ENCODE data around the gene MRC2.

Gene MRC2

GRCh38 chr17:62657690-62658089, 30.2 kb downstream of the MRC2 start:
- H3K27me3 Mint-ChIP-seq (ENCODE audit: low read depth), result peaks cover 79% of the 10 kb centered on the region
- H3K4me3 Mint-ChIP-seq, result no peak overlapping the region
- peaks cover 18% of the 10 kb centered on the region for H3K9me3 Mint-ChIP-seq
- H3K36me3 Mint-ChIP-seq (ENCODE audit: low read depth), result peaks cover 4% of the 10 kb centered on the region
- H3K27ac Mint-ChIP-seq, result no peak overlapping the region
- H3K4me1 Mint-ChIP-seq (ENCODE audit: low read depth), result peaks cover 13% of the 10 kb centered on the region

GRCh38 chr17:62658136-62658920, 30.9 kb downstream of the MRC2 start:
- no peak overlapping the region for H3K4me3 Mint-ChIP-seq

GRCh38 chr17:62660629-62661118, 33.2 kb downstream of the MRC2 start:
- Mint-ChIP-seq H3K4me3 (no peak overlapping the region), H3K27ac (no peak overlapping the region), H3K36me3 (ENCODE audit: low read depth) (peaks cover 4% of the 10 kb centered on the region), H3K4me1 (ENCODE audit: low read depth) (no peaks in the 10 kb centered on the region), H3K9me3 (peaks cover 18% of the 10 kb centered on the region), H3K27me3 (ENCODE audit: low read depth) (peaks cover 65% of the 10 kb centered on the region)

More at GRCh38 chr17:62658136-62658920, 30.9 kb downstream of the MRC2 start:
- Mint-ChIP-seq H3K27ac (no peak overlapping the region), H3K4me1 (ENCODE audit: low read depth) (peaks cover 9% of the 10 kb centered on the region), H3K9me3 (peaks cover 18% of the 10 kb centered on the region), H3K27me3 (ENCODE audit: low read depth) (peaks cover 80% of the 10 kb centered on the region), H3K36me3 (ENCODE audit: low read depth) (peaks cover 4% of the 10 kb centered on the region)

GRCh38 chr17:62661337-62661736, 33.9 kb downstream of the MRC2 start:
- Mint-ChIP-seq H3K36me3 (ENCODE audit: low read depth) (peaks cover 4% of the 10 kb centered on the region), H3K4me1 (ENCODE audit: low read depth) (no peaks in the 10 kb centered on the region), H3K9me3 (peaks cover 18% of the 10 kb centered on the region), H3K27me3 (ENCODE audit: low read depth) (peaks cover 58% of the 10 kb centered on the region), H3K4me3 (no peak overlapping the region), H3K27ac (no peak overlapping the region)

- no peaks in the 10 kb centered on the region for H3K4me1 Mint-ChIP-seq (ENCODE audit: low read depth)
- H3K27me3 Mint-ChIP-seq (ENCODE audit: low read depth), result peaks cover 47% of the 10 kb centered on the region
- peaks cover 4% of the 10 kb centered on the region for H3K36me3 Mint-ChIP-seq (ENCODE audit: low read depth)
- H3K4me3 Mint-ChIP-seq, result no peak overlapping the region
- no peak overlapping the region for H3K27ac Mint-ChIP-seq
- peaks cover 18% of the 10 kb centered on the region for H3K9me3 Mint-ChIP-seq
These were observed 35.4 kb downstream of the MRC2 start for GRCh38 chr17:62662855-62663254.

GRCh38 chr17:62663304-62663703, 35.8 kb downstream of the MRC2 start:
- peaks cover 4% of the 10 kb centered on the region for H3K36me3 Mint-ChIP-seq (ENCODE audit: low read depth)
- H3K4me1 Mint-ChIP-seq (ENCODE audit: low read depth), result no peaks in the 10 kb centered on the region
- H3K27me3 Mint-ChIP-seq (ENCODE audit: low read depth), result peaks cover 43% of the 10 kb centered on the region
- no peak overlapping the region for H3K27ac Mint-ChIP-seq
- peaks cover 18% of the 10 kb centered on the region for H3K9me3 Mint-ChIP-seq
- H3K4me3 Mint-ChIP-seq, result no peak overlapping the region

- H3K4me1 Mint-ChIP-seq (ENCODE audit: low read depth), result no peaks in the 10 kb centered on the region
- peaks cover 17% of the 10 kb centered on the region for H3K9me3 Mint-ChIP-seq
- H3K4me3 Mint-ChIP-seq, result no peak overlapping the region
- no peak overlapping the region for H3K27ac Mint-ChIP-seq
- peaks cover 32% of the 10 kb centered on the region for H3K27me3 Mint-ChIP-seq (ENCODE audit: low read depth)
- H3K36me3 Mint-ChIP-seq (ENCODE audit: low read depth), result peaks cover 4% of the 10 kb centered on the region
These were observed 37.1 kb downstream of the MRC2 start for GRCh38 chr17:62664336-62665120.

GRCh38 chr17:62665599-62665998, 38.1 kb downstream of the MRC2 start:
- H3K4me3 Mint-ChIP-seq, result no peak overlapping the region
- H3K27ac Mint-ChIP-seq, result no peak overlapping the region
- peaks cover 23% of the 10 kb centered on the region for H3K27me3 Mint-ChIP-seq (ENCODE audit: low read depth)
- H3K36me3 Mint-ChIP-seq (ENCODE audit: low read depth), result peaks cover 4% of the 10 kb centered on the region
- peaks cover 10% of the 10 kb centered on the region for H3K9me3 Mint-ChIP-seq
- no peaks in the 10 kb centered on the region for H3K4me1 Mint-ChIP-seq (ENCODE audit: low read depth)

GRCh38 chr17:62666061-62666800, 38.8 kb downstream of the MRC2 start:
- no peak overlapping the region for H3K4me3 Mint-ChIP-seq
- H3K27ac Mint-ChIP-seq, result no peak overlapping the region
- peaks cover 4% of the 10 kb centered on the region for H3K9me3 Mint-ChIP-seq
- no peaks in the 10 kb centered on the region for H3K4me1 Mint-ChIP-seq (ENCODE audit: low read depth)
- H3K27me3 Mint-ChIP-seq (ENCODE audit: low read depth), result peaks cover 17% of the 10 kb centered on the region
- peaks cover 2% of the 10 kb centered on the region for H3K36me3 Mint-ChIP-seq (ENCODE audit: low read depth)

GRCh38 chr17:62666801-62667591, 39.5 kb downstream of the MRC2 start:
- Mint-ChIP-seq H3K27me3 (ENCODE audit: low read depth) (peaks cover 12% of the 10 kb centered on the region), H3K9me3 (no peaks in the 10 kb centered on the region), H3K36me3 (ENCODE audit: low read depth) (no peaks in the 10 kb centered on the region), H3K27ac (no peak overlapping the region), H3K4me1 (ENCODE audit: low read depth) (no peaks in the 10 kb centered on the region), H3K4me3 (no peak overlapping the region)

- Mint-ChIP-seq H3K4me3 (no peak overlapping the region), H3K27ac (no peak overlapping the region), H3K4me1 (ENCODE audit: low read depth) (no peaks in the 10 kb centered on the region), H3K36me3 (ENCODE audit: low read depth) (no peaks in the 10 kb centered on the region), H3K9me3 (no peaks in the 10 kb centered on the region), H3K27me3 (ENCODE audit: low read depth) (peaks cover 7% of the 10 kb centered on the region)
These were observed 40.8 kb downstream of the MRC2 start for GRCh38 chr17:62668091-62668804.

- no peaks in the 10 kb centered on the region for H3K36me3 Mint-ChIP-seq (ENCODE audit: low read depth)
These were observed 42.8 kb downstream of the MRC2 start for GRCh38 chr17:62670202-62670821.

GRCh38 chr17:62671553-62671952, 44.1 kb downstream of the MRC2 start:
- no peaks in the 10 kb centered on the region for H3K4me1 Mint-ChIP-seq (ENCODE audit: low read depth)
- H3K9me3 Mint-ChIP-seq, result no peaks in the 10 kb centered on the region
- no peak overlapping the region for H3K27ac Mint-ChIP-seq
- no peak overlapping the region for H3K4me3 Mint-ChIP-seq
- H3K36me3 Mint-ChIP-seq (ENCODE audit: low read depth), result no peaks in the 10 kb centered on the region
- peaks cover 3% of the 10 kb centered on the region for H3K27me3 Mint-ChIP-seq (ENCODE audit: low read depth)

More at GRCh38 chr17:62670202-62670821, 42.8 kb downstream of the MRC2 start:
- H3K4me1 Mint-ChIP-seq (ENCODE audit: low read depth), result no peaks in the 10 kb centered on the region
- H3K27ac Mint-ChIP-seq, result no peak overlapping the region
- no peak overlapping the region for H3K4me3 Mint-ChIP-seq
- peaks cover 3% of the 10 kb centered on the region for H3K27me3 Mint-ChIP-seq (ENCODE audit: low read depth)
- H3K9me3 Mint-ChIP-seq, result no peaks in the 10 kb centered on the region
